Kidney (tissue), 14 donors: ENCODE measurements around the gene RAB25. TPM values are rescaled to one million over a fixed set of nuclear protein-coding genes. Genes with fewer than 3 reads are reported as not detected.
"Not testable (repeated sequence)": the region's sequence is repeated elsewhere in the genome, so short reads cannot be mapped to it uniquely, and the experiment has no call there.

ENCODE experiments used
- DNase-seq, 5 donors: peaks; one replicate each; pipeline ENCODE4 v3.0.0-alpha.2; 2013 to 2020
- FAIRE-seq: peaks from 2 replicates; lab custom pipeline; 2012; peaks lifted over from hg19 to GRCh38; lab: Jason Lieb, UNC
- H3K27ac ChIP-seq, 2 donors: one replicate each; pipeline ENCODE4 v1.7.0; 2013; ENCODE audit warnings: low read depth in 2 of 2, low read length in 2 of 2, inconsistent platforms in 1 of 2
- H3K27me3 ChIP-seq: one replicate; pipeline ENCODE4 v1.7.1; 2013; ENCODE audit warnings: low read length, inconsistent platforms; ENCODE audit not compliant: control insufficient read depth, insufficient read depth
- H3K36me3 ChIP-seq, 3 donors: one replicate each; pipeline versions ENCODE4 v1.7.0 to v1.7.1; 2013; ENCODE audit warnings: low read length in 3 of 3, control low read depth in 1 of 3, inconsistent platforms in 1 of 3; ENCODE audit not compliant: insufficient read depth in 3 of 3, control insufficient read depth in 2 of 3
- H3K4me1 ChIP-seq, 3 donors: one replicate each; pipeline versions ENCODE4 v1.7.0 to v1.7.1; 2013; ENCODE audit warnings: low read length in 3 of 3, inconsistent platforms in 1 of 3, low read depth in 1 of 3; ENCODE audit not compliant: control insufficient read depth in 2 of 3, insufficient read depth in 2 of 3
- H3K4me3 ChIP-seq, 3 donors: one replicate each; pipeline versions ENCODE4 v1.7.0 to v1.8.1; 2013; ENCODE audit warnings: low read length in 3 of 3, control low read depth in 1 of 3, inconsistent platforms in 1 of 3
- H3K9ac ChIP-seq, 3 donors: one replicate each; pipeline versions ENCODE4 v1.7.0 to v1.7.1; 2013; ENCODE audit warnings: low read length in 3 of 3, control low read depth in 1 of 3, inconsistent platforms in 1 of 3
- H3K9me3 ChIP-seq, 3 donors: one replicate each; pipeline versions ENCODE4 v1.7.0 to v1.7.1; 2013; ENCODE audit warnings: low read length in 3 of 3, control low read depth in 1 of 3, inconsistent platforms in 1 of 3; ENCODE audit not compliant: control insufficient read depth in 2 of 3, insufficient read depth in 1 of 3
- intact Hi-C: fragments of 100-400 bp; cut with DNase I; formaldehyde crosslinking; loops from one replicate; pipeline ENCODE4 v1.11.1; 2022
- polyA plus RNA-seq: library from polyadenylated mRNA; stranded (reverse); fragments of 350-450 nt; fragmentation: Illumina TruSeq; extraction: RNeasy Lipid Tissue Mini Kit (QIAGEN cat#74804); gene quantifications from one replicate; pipeline ENCODE4 v1.2.3, GENCODE V29; 2014; ENCODE audit warnings: low read depth, low replicate concordance; ENCODE audit not compliant: insufficient read depth
- total RNA-seq: library from RNA; stranded (reverse); fragmentation: NEBNext Ultra II Directional; extraction: Animal tissue kit (Norgen Biotek cat#: 25700); gene quantifications from one replicate; pipeline ENCODE4 v1.2.1, GENCODE V29; 2021
- TF ChIP-seq, protein P1 (sequence below): IDR thresholded peaks from 3 replicates; pipeline ENCODE4 v1.5.1; 2012; ENCODE audit warnings: mild to moderate bottlenecking, moderate library complexity, borderline replicate concordance; ENCODE audit not compliant: insufficient read depth; ENCODE audit errors: extremely low read depth
- donor health status: control.
- donor health status: control.
- donor health status: control.
- donor health status: control.
- donor health status: control.
- donor health status: DM: yes; HTN: yes; CAD: no.
- donor health status: Normal renal cell carcinoma (clear cell type).

Gene RAB25
- total and polyA plus RNA-seq, 2 donors from 2014 or later, result 51.4 to 73.0 TPM

DNA sequence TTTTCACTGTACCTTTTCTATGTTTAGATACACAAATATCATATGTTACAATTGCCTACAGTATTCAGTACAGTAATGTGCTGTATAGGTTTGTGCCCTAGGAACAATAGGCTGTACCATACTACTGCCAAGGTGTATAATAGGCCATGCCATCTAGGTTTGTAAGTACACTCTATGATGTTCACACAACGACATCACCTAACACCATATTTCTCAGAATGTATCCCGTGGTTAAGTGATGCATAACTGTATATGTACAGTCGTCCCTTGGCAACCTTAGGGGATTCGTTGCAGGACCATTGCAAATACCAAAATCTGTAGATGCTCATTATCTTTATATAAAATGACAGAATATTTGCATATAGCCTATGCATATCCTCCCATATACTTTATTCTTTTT is 34.4 kb upstream of the RAB25 start:
- no peak overlapping the region for H3K27ac ChIP-seq
- H3K9me3 ChIP-seq, result no peaks in the 10 kb centered on the region
- no peak overlapping the region for H3K9ac ChIP-seq
- FAIRE-seq (no peak), DNase-seq (no peak)
- intact Hi-C loops, result no loop called here
- TF ChIP-seq, protein P1, sequence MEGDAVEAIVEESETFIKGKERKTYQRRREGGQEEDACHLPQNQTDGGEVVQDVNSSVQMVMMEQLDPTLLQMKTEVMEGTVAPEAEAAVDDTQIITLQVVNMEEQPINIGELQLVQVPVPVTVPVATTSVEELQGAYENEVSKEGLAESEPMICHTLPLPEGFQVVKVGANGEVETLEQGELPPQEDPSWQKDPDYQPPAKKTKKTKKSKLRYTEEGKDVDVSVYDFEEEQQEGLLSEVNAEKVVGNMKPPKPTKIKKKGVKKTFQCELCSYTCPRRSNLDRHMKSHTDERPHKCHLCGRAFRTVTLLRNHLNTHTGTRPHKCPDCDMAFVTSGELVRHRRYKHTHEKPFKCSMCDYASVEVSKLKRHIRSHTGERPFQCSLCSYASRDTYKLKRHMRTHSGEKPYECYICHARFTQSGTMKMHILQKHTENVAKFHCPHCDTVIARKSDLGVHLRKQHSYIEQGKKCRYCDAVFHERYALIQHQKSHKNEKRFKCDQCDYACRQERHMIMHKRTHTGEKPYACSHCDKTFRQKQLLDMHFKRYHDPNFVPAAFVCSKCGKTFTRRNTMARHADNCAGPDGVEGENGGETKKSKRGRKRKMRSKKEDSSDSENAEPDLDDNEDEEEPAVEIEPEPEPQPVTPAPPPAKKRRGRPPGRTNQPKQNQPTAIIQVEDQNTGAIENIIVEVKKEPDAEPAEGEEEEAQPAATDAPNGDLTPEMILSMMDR, result no peak
- H3K4me1 ChIP-seq, result no peaks in the 10 kb centered on the region
- no peaks in the 10 kb centered on the region for H3K27me3 ChIP-seq
- H3K36me3 ChIP-seq, result no peaks in the 10 kb centered on the region
- H3K4me3 ChIP-seq, result no peak overlapping the region

DNA sequence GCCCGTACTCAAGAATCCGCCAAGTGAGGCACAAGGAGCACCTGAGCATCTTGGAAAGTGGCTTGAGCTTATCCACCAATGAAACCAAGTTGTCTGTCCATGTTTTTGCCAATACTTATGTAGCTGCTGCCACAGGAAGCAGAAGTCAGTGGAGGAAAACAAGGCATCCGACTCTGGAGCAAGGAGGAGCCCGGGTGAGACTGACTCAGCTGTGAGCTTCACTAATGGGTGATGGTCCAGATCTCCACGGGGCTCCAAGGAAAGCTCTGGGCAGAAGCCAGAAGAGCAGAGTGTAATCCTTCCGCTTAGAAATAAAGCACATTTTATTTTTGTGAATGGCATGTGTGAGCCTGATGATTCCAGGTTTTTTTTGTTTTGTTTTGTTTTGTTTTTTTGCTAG is 27.9 kb upstream of the RAB25 start:
- H3K36me3 ChIP-seq, result peaks cover 0 to 5% (median 2%) of the 10 kb centered on the region in 3 donors
- DNase-seq (no peak), FAIRE-seq (no peak)
- intact Hi-C loops, result no loop called here
- H3K27ac ChIP-seq, result no peak overlapping the region
- H3K9me3 ChIP-seq, result no peaks in the 10 kb centered on the region
- no peaks in the 10 kb centered on the region for H3K27me3 ChIP-seq
- no peak overlapping the region for H3K4me3 ChIP-seq
- TF ChIP-seq, protein P1, result no peak
- H3K9ac ChIP-seq, result no peak overlapping the region
- H3K4me1 ChIP-seq, result no peaks in the 10 kb centered on the region

DNA sequence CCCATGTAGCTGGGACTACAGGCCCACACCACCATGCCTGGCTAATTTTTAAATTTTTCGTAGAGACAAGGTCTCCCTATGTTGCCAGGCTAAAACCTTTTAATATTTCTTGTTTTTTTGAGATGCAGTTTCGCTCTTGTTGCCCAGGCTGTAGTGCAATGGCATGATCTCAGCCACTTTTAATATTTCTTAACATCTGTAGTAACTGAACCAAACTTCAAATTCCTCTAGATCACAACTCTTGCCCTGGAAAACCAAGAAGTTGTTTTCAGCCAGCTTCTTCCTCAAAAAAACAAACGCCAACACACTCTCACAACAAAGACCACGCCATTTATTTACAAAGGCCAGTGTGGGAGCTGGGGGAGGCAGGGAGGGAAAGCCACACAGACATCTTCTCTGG is 26.0 kb upstream of the RAB25 start:
- DNase-seq, H3K9me3 ChIP-seq, H3K27ac ChIP-seq, H3K4me1 ChIP-seq, FAIRE-seq, H3K4me3 ChIP-seq, H3K27me3 ChIP-seq, intact Hi-C loops, H3K9ac ChIP-seq, H3K36me3 ChIP-seq: not testable (repeated sequence)

DNA sequence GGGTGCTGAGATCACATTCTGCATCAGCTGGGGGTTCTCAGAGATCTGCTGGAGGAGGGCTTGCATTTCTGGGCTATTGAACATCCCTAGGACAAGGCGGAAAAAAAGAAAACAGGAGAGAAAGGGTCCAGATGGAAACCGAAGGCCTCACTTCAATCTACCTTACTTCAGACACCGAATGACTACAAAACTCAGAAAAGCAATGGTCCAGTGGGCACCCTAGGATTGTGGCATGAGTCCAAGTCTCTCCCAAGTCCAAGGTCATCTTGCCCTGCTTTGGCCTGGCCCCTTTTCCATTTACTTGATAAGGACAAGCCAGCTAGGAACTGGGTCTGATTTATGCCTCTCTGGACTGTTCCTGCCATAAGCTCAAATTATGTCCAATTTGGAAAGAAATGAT is 18.1 kb upstream of the RAB25 start:
- Histone ChIP-seq H3K9ac (no peak overlapping the region), H3K4me3 (no peak overlapping the region), H3K36me3 (peaks cover 2 to 9% (median 8%) of the 10 kb centered on the region in 3 donors), H3K27ac (no peak overlapping the region), H3K9me3 (no peaks in the 10 kb centered on the region), H3K4me1 (peaks cover 0 to 6% (median 0%) of the 10 kb centered on the region in 3 donors), H3K27me3 (no peaks in the 10 kb centered on the region)
- FAIRE-seq (no peak), DNase-seq (no peak)
- TF ChIP-seq, protein P1, result no peak
- intact Hi-C loops, result no loop called here
